T-helper 2 cell treated with Interferon-gamma antibody and Interleukin-4, amounts not matched to agents 5 μg/mL and 100 μg/mL, for 36 hours (primary cell): ENCODE measurements around the gene NKAIN2.

ENCODE experiments used
- DNase-seq: peaks from one replicate; pipeline ENCODE4 v3.0.0; 2021; ENCODE audit warnings: low spot score
- H3K27ac Mint-ChIP-seq: one replicate; pipeline ENCODE4 v1.8.0; 2021; ENCODE audit warnings: mild to moderate bottlenecking, mixed read lengths
- H3K27me3 Mint-ChIP-seq: one replicate; pipeline ENCODE4 v1.8.0; 2021; ENCODE audit warnings: low read depth, mixed read lengths
- H3K36me3 Mint-ChIP-seq: one replicate; pipeline ENCODE4 v1.8.0; 2021; ENCODE audit warnings: low read depth, mixed read lengths
- H3K4me1 Mint-ChIP-seq: one replicate; pipeline ENCODE4 v1.8.0; 2021; ENCODE audit warnings: low read depth, mixed read lengths
- H3K4me3 Mint-ChIP-seq: one replicate; pipeline ENCODE4 v1.8.0; 2022; ENCODE audit warnings: mild to moderate bottlenecking, moderate library complexity, mixed read lengths
- H3K9me3 Mint-ChIP-seq: one replicate; pipeline ENCODE4 v1.8.0; 2021; ENCODE audit warnings: mixed read lengths

The NKAIN2 gene

GRCh38 chr6:124738482-124738881, 934.8 kb downstream of the NKAIN2 start:
- H3K4me3 Mint-ChIP-seq = no peak overlapping the region
- DNase-seq = no peak
- H3K27me3 Mint-ChIP-seq = no peaks in the 10 kb centered on the region
- H3K36me3 Mint-ChIP-seq = no peaks in the 10 kb centered on the region
- H3K9me3 Mint-ChIP-seq = no peaks in the 10 kb centered on the region
- H3K27ac Mint-ChIP-seq = no peak overlapping the region
- H3K4me1 Mint-ChIP-seq = no peaks in the 10 kb centered on the region

GRCh38 chr6:124741341-124741740, 937.7 kb downstream of the NKAIN2 start:
- Mint-ChIP-seq H3K4me1 (no peaks in the 10 kb centered on the region), H3K27ac (no peak overlapping the region), H3K4me3 (no peak overlapping the region), H3K27me3 (no peaks in the 10 kb centered on the region), H3K36me3 (no peaks in the 10 kb centered on the region), H3K9me3 (no peaks in the 10 kb centered on the region)
- no peak for DNase-seq

- DNase-seq = no peak
- Mint-ChIP-seq H3K27me3 (no peaks in the 10 kb centered on the region), H3K36me3 (no peaks in the 10 kb centered on the region), H3K4me3 (no peak overlapping the region), H3K27ac (no peak overlapping the region), H3K9me3 (no peaks in the 10 kb centered on the region), H3K4me1 (no peaks in the 10 kb centered on the region)
Observed at GRCh38 chr6:124742971-124743370, 939.3 kb downstream of the NKAIN2 start.

- Mint-ChIP-seq H3K27ac (no peak overlapping the region), H3K27me3 (no peaks in the 10 kb centered on the region), H3K4me1 (no peaks in the 10 kb centered on the region), H3K9me3 (no peaks in the 10 kb centered on the region), H3K36me3 (no peaks in the 10 kb centered on the region), H3K4me3 (no peak overlapping the region)
- DNase-seq = no peak
Observed at GRCh38 chr6:124743420-124743819, 939.8 kb downstream of the NKAIN2 start.

- no peaks in the 10 kb centered on the region for H3K36me3 Mint-ChIP-seq
- no peaks in the 10 kb centered on the region for H3K4me1 Mint-ChIP-seq
- no peak for DNase-seq
- no peaks in the 10 kb centered on the region for H3K27me3 Mint-ChIP-seq
- H3K9me3 Mint-ChIP-seq = no peaks in the 10 kb centered on the region
- no peak overlapping the region for H3K4me3 Mint-ChIP-seq
- H3K27ac Mint-ChIP-seq = no peak overlapping the region
Observed at GRCh38 chr6:124747349-124747748, 943.7 kb downstream of the NKAIN2 start.

- no peaks in the 10 kb centered on the region for H3K9me3 Mint-ChIP-seq
- DNase-seq = no peak
- no peak overlapping the region for H3K4me3 Mint-ChIP-seq
- no peak overlapping the region for H3K27ac Mint-ChIP-seq
- H3K4me1 Mint-ChIP-seq = no peaks in the 10 kb centered on the region
- H3K36me3 Mint-ChIP-seq = no peaks in the 10 kb centered on the region
- H3K27me3 Mint-ChIP-seq = no peaks in the 10 kb centered on the region
Observed at GRCh38 chr6:124748778-124749177, 945.1 kb downstream of the NKAIN2 start.

GRCh38 chr6:124753001-124753400, 949.3 kb downstream of the NKAIN2 start:
- no peaks in the 10 kb centered on the region for H3K4me1 Mint-ChIP-seq
- H3K27ac Mint-ChIP-seq = no peak overlapping the region
- no peaks in the 10 kb centered on the region for H3K36me3 Mint-ChIP-seq

GRCh38 chr6:124753562-124754105, 950.0 kb downstream of the NKAIN2 start:
- Mint-ChIP-seq H3K4me3 (no peak overlapping the region), H3K27ac (no peak overlapping the region), H3K9me3 (no peaks in the 10 kb centered on the region), H3K4me1 (no peaks in the 10 kb centered on the region), H3K27me3 (no peaks in the 10 kb centered on the region), H3K36me3 (no peaks in the 10 kb centered on the region)
- DNase-seq = no peak

More at GRCh38 chr6:124753001-124753400, 949.3 kb downstream of the NKAIN2 start:
- no peaks in the 10 kb centered on the region for H3K27me3 Mint-ChIP-seq
- H3K9me3 Mint-ChIP-seq = no peaks in the 10 kb centered on the region
- H3K4me3 Mint-ChIP-seq = no peak overlapping the region
- no peak for DNase-seq

- H3K9me3 Mint-ChIP-seq = no peaks in the 10 kb centered on the region
- no peak for DNase-seq
- H3K36me3 Mint-ChIP-seq = no peaks in the 10 kb centered on the region
- H3K4me3 Mint-ChIP-seq = no peak overlapping the region
- no peaks in the 10 kb centered on the region for H3K4me1 Mint-ChIP-seq
- no peak overlapping the region for H3K27ac Mint-ChIP-seq
- H3K27me3 Mint-ChIP-seq = no peaks in the 10 kb centered on the region
Observed at GRCh38 chr6:124755321-124755720, 951.7 kb downstream of the NKAIN2 start.

GRCh38 chr6:124757560-124757959, 953.9 kb downstream of the NKAIN2 start:
- Mint-ChIP-seq H3K9me3 (no peaks in the 10 kb centered on the region), H3K36me3 (no peaks in the 10 kb centered on the region), H3K27me3 (no peaks in the 10 kb centered on the region), H3K27ac (no peak overlapping the region), H3K4me1 (no peaks in the 10 kb centered on the region), H3K4me3 (no peak overlapping the region)
- no peak for DNase-seq

- Mint-ChIP-seq H3K36me3 (no peaks in the 10 kb centered on the region), H3K9me3 (no peaks in the 10 kb centered on the region), H3K4me3 (no peak overlapping the region), H3K4me1 (no peaks in the 10 kb centered on the region), H3K27me3 (no peaks in the 10 kb centered on the region), H3K27ac (no peak overlapping the region)
- no peak for DNase-seq
Observed at GRCh38 chr6:124758663-124759062, 955.0 kb downstream of the NKAIN2 start.

- Mint-ChIP-seq H3K27ac (no peak overlapping the region), H3K27me3 (no peaks in the 10 kb centered on the region), H3K4me3 (no peak overlapping the region), H3K4me1 (no peaks in the 10 kb centered on the region), H3K9me3 (no peaks in the 10 kb centered on the region), H3K36me3 (no peaks in the 10 kb centered on the region)
- no peak for DNase-seq
Observed at GRCh38 chr6:124765280-124765679, 961.6 kb downstream of the NKAIN2 start.

GRCh38 chr6:124768224-124768623, 964.6 kb downstream of the NKAIN2 start:
- H3K4me3 Mint-ChIP-seq = no peak overlapping the region
- no peaks in the 10 kb centered on the region for H3K36me3 Mint-ChIP-seq
- H3K4me1 Mint-ChIP-seq = no peaks in the 10 kb centered on the region
- no peak for DNase-seq
- no peaks in the 10 kb centered on the region for H3K9me3 Mint-ChIP-seq
- no peaks in the 10 kb centered on the region for H3K27me3 Mint-ChIP-seq
- no peak overlapping the region for H3K27ac Mint-ChIP-seq

GRCh38 chr6:124769811-124770544, 966.3 kb downstream of the NKAIN2 start:
- H3K36me3 Mint-ChIP-seq = no peaks in the 10 kb centered on the region
- DNase-seq = no peak
- no peak overlapping the region for H3K27ac Mint-ChIP-seq
- H3K27me3 Mint-ChIP-seq = no peaks in the 10 kb centered on the region
- no peak overlapping the region for H3K4me3 Mint-ChIP-seq
- H3K4me1 Mint-ChIP-seq = no peaks in the 10 kb centered on the region
- no peaks in the 10 kb centered on the region for H3K9me3 Mint-ChIP-seq

GRCh38 chr6:124770784-124771183, 967.1 kb downstream of the NKAIN2 start:
- Mint-ChIP-seq H3K4me1 (no peaks in the 10 kb centered on the region), H3K9me3 (no peaks in the 10 kb centered on the region), H3K4me3 (no peak overlapping the region), H3K27me3 (no peaks in the 10 kb centered on the region), H3K27ac (no peak overlapping the region), H3K36me3 (no peaks in the 10 kb centered on the region)
- DNase-seq = no peak
